GM21528 (cell line): ENCODE results near the gene VPS54.

Source experiments
- ATAC-seq: cut with Tn5 transposase; IDR thresholded peaks from one replicate; pipeline ENCODE4 v1.9.1; 2021; ENCODE audit warnings: mild to moderate bottlenecking, moderate library complexity; ENCODE audit not compliant: unreplicated experiment, low FRiP score

The VPS54 gene

GRCh38 chr2:64024259-64024949 is 5.2 kb upstream of the VPS54 start:
- ATAC-seq: no peak

GRCh38 chr2:64023485-64024258 is 4.4 kb upstream of the VPS54 start:
- no peak for ATAC-seq

- ATAC-seq: no peak
Measured at GRCh38 chr2:64021578-64021977, 2.4 kb upstream of the VPS54 start.

GRCh38 chr2:64019975-64020528 is 824 bp upstream of the VPS54 start:
- no peak for ATAC-seq

GRCh38 chr2:64018701-64019082 is 536 bp downstream of the VPS54 start:
- peak; percentile 49 for ATAC-seq

GRCh38 chr2:64017811-64018700 is 1.2 kb downstream of the VPS54 start:
- ATAC-seq: peak; percentile 10

- no peak for ATAC-seq
Measured at GRCh38 chr2:64015898-64016297, 3.3 kb downstream of the VPS54 start.

GRCh38 chr2:64015391-64015790 is 3.8 kb downstream of the VPS54 start:
- no peak for ATAC-seq

GRCh38 chr2:64014628-64015027 is 4.6 kb downstream of the VPS54 start:
- ATAC-seq: no peak

GRCh38 chr2:64013053-64013452 is 6.2 kb downstream of the VPS54 start:
- ATAC-seq: no peak

- no peak for ATAC-seq
Measured at GRCh38 chr2:64012115-64012514, 7.1 kb downstream of the VPS54 start.

GRCh38 chr2:64008434-64009009 is 10.7 kb downstream of the VPS54 start:
- ATAC-seq: no peak

- no peak for ATAC-seq
Measured at GRCh38 chr2:64007924-64008323, 11.3 kb downstream of the VPS54 start.

- no peak for ATAC-seq
Measured at GRCh38 chr2:64005707-64006356, 13.4 kb downstream of the VPS54 start.

GRCh38 chr2:64003239-64003638 is 16.0 kb downstream of the VPS54 start:
- ATAC-seq: no peak

GRCh38 chr2:64001382-64002101 is 17.7 kb downstream of the VPS54 start:
- ATAC-seq: no peak

GRCh38 chr2:64000630-64001381 is 18.4 kb downstream of the VPS54 start:
- ATAC-seq: no peak

GRCh38 chr2:63999049-63999448 is 20.2 kb downstream of the VPS54 start:
- no peak for ATAC-seq
